Inferior parietal cortex (tissue), 1 donor: Measurements from ENCODE around the gene STRAP.
"Not testable (repeated sequence)": the region's sequence is repeated elsewhere in the genome, so short reads cannot be mapped to it uniquely, and the experiment has no call there.

ENCODE experiments used
- DNase-seq: peaks from one replicate; pipeline ENCODE4 v3.0.0-alpha.2; 2016; ENCODE audit errors: extremely low spot score

The STRAP gene

DNA sequence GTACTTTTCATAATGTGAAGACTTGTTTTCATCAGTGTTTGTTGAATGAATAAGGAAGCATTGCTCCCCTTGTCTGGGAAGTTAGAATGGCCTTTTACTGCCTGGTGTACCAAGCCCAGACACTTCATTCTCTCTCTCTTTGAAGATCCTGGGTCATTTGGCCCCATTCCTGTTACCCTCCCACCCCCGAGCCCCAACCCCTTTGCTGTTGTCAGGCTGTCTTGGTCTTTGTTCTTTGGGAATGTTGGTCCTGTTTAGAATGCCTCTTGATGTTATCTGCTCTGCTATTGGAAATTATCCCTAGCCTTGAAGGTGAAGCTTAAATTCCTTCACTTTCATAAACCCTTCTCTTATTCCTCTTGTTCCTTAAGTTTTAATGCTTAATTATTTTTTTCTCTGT, 42.8 kb downstream of the STRAP start:
- DNase-seq: no peak

DNA sequence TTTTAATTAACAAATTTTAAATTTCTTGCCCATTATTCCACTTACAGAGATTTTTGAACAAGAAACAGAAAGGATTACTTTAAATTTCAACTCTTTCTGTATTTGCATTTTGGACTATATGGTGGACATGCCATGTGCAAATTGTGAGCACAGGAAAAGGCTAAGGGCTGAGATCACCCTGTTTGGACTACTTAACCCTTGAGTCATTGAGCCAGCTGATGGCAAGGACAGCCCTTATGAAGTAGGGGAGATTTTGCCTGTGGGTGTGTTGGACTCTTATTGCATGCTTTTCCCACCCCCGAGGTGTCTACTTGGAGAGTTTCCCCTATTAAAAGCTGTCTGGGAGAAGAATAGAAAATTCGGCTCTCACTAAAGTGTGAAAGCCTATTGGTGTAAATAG, 46.2 kb downstream of the STRAP start:
- DNase-seq: no peak

DNA sequence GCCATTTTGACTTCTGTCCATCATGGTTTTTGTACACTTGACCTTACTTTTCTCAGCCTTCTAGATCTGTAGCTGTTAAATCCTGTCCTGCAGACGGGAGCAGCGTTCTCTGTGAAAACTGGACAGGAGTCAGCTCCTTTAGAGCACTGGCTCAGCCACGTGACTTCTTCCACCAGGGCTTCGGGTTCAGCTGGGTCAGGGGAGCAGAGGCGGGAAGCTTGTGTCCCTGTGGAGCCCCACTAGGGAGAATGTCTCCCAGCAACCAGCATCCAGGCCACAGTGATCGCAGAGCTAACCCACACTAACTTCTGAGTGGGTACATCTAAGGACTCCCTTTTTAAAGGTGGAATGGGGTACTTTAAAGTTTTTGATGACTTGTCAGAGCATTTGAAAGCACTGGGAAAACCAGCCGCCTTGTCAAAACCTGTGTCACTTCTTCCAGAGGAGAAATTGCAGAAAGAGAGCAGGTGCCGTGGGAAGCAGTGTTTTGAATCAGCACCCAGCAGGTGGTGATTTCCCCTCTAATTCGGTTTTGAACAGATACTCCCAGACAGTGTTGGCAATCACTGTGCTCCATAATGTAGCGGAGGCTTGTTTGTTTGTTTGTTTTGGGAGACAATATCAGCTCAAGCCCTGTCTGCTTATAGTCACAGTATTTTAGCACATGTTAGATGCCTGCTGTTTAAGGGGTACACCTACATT, 46.8 kb downstream of the STRAP start:
- DNase-seq: no peak

DNA sequence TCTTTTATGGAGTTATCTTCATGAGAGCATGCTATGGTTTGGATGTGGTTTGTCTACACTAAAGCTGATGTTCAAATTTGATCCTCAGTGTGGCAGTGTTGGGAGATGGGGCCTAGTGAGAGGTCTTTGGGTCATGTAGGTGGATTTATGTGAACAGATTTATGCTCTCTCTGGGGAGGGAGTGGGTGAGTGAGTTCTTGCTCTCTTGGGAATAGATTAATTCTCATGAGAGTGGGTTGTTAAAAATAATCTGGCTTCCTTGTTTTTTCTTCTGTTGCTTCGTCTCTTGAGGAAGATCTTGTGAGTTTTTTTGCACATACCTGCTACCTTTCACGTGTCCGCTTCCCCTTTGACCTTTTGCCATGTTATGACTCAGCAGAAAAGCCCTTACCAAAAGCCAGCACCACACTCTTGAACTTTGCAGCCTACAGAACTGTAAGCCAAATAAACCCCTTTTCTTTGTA, 49.4 kb downstream of the STRAP start:
- DNase-seq: no peak

DNA sequence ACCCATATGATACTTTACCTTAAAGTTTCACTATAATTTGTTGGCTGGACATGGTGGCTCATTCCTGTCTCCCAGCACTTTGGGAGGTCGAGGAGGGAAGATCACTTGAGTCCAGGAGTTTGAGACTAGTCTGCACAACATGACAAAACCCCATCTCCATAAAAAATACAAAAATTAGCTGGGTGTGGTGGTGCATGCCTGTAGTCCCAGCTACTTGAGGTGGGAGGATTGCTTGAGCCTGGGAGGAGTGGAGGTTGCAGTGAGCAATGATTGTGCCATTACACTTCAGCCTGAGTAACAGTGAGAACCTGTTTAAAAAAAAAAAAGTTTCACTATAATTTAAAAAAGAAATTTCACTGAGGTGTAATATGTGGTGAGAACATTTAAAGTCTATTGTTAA, 50.1 kb downstream of the STRAP start:
- DNase-seq: no peak

DNA sequence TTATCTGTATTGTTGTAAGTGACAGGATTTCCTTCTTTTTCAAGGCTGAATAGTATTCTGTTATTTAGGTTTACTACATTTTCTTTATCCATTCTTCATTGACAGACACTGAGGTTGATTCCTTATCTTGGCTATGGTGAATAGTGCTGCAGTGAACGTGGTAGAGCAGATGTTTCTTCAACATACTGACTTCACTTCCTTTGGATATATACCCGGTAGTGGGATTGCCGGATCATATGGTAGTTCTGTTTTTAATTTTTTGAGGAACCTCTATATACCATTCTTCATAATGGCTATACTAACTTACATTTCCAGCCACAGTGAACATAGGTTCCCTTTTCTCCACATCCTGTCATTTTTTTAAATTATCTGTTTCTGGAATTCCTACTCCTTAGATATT, 50.8 kb downstream of the STRAP start:
- DNase-seq: no peak

DNA sequence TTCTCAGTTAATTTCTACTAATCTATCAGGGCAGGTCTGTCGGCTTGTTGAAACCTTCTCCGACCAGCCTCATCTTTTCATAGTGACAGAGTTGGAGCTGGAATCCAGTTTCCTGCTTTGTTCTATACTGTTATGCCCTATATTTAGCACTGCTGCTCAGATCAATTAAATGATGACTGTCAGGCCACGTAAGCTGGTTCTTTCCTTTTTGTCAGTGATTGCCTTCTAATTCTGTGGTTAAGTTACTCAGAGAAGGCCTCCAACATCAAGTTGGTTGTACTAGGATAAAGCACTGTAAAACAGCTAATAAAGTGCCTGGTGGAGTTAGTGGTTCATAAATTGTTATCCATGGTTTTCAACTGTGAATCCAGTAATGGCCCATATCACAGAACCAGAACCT, 51.6 kb downstream of the STRAP start:
- DNase-seq: no peak

DNA sequence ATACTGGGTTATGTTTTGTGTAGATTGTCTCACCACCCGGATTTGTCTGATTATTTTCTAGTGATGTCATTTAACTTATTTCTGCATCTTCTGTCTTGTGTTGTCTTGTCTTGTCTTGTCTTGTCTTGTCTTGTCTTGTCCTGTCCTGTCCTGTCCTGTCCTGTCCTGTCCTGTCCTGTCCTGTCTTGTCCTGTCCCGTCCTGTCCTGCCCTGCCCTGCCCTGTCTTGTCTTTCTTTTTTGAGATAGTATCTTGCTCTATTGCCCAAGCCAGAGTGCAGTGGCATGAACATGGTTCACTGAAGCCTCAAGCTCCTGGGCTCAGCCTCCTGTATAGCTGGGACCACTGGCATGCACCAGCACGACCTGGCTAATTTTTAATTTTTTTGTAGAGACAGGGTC, 54.6 kb downstream of the STRAP start:
- no peak for DNase-seq

DNA sequence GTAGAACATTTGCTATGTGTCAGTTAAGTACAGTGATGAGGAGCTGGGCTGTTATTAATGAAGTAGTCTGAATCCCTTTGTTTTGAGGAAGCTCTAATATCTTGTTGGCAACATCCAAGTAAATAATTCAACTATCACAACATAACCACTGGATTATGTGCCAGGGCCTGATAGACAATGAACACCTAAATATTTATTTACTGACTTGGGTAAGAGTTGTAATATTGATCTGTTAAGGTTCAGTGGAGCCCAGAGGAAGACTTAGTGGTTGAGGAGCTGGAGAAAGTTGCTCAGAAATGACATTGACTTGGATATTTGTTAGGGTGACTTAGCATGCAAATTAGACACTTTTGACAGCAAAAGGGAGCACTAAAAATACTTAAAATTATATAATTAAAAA, 55.7 kb downstream of the STRAP start:
- no peak for DNase-seq

DNA sequence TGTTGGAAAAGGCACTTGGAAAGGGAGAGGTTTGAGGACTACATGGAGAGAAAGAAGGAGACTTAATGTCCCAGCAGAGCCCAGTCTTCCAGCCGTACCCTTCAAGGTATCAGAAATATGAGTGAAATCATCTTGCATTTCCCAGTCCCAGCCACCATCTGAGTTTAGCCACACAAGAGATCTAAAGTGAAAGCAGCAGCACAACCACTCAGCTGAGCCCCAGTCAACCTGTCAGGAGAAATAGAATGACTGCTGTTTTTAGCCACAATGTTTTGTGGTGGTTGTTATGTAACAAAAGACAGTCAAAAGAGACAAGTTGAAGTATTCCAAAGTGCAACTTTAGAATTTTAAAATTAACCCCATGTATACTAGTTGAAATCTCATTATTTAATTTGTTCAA, 56.9 kb downstream of the STRAP start:
- no peak for DNase-seq

DNA sequence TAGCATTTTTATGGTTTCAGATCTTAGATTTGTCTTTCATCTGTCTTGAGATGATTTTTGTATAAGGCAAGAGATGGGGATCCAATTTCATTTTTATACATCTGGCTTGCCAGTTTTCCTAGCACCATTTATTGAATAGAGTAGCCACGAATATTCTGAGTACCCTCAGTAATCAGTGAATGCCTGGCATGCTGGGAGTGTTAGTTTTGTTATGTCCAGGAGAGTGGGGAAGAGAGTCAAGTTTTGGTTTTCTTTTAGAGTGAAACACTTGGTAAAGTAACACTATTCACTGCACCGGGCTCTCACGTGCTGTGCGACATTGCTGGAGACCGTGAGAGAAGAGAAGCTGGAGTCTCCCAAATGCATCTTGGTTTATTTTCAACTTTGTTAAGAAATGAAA, 60.3 kb downstream of the STRAP start:
- no peak for DNase-seq

DNA sequence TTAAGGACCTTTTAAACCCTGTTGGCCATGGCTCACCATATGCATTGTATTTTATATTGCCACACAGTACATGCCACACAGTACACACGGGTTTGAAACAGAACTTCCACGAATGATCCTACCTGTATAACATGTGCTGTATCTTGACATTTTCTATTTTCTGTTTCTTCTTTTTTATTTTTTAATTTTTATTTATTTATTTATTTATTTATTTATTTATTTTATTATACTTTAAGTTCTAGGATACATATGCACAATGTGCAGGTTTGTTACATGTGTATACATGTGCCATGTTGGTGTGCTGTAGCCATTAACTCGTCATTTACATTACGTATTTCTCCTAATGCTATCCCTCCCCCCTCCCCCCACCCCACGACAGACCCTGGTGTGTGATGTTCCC, 61.3 kb downstream of the STRAP start:
- not testable (repeated sequence) for DNase-seq

DNA sequence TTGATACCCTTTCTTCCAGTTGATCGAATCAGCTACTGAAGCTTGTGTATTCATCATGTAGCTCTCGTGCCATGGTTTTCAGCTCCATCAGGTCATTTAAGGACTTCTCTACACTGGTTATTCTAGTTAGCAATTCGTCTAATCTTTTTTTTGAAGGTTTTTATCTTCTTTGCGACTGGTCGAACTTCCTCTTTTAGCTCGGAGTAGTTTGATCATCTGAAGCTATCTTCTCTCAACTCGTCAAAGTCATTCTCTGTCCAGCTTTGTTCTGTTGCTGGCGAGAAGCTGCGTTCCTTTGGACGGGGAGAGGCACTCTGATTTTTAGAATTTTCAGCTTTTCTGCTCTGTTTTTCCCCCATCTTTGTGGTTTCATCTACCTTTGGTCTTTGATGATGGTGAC, 66.3 kb downstream of the STRAP start:
- not testable (repeated sequence) for DNase-seq
